ENCODE measurements around the gene NUP155.

Gene NUP155

GRCh38 chr5:37249815-37250164, 121.1 kb downstream of the NUP155 start:
- no peaks in the 10 kb centered on the region for H3K9me2 ChIP-seq (replicated peaks; ENCODE audit: control insufficient read depth, low read length)
- no peaks in the 10 kb centered on the region; the same call in 1 of the 2 replicates for H3K9me3 ChIP-seq (ENCODE audit: control insufficient read depth, insufficient read depth, low read length)
- H3K4me3 ChIP-seq (ENCODE audit: low read length) = peak overlapping the region; percentile 73
- H3K79me2 ChIP-seq (ENCODE audit: control insufficient read depth, low read length) = no peaks in the 10 kb centered on the region
- H3K36me3 ChIP-seq (ENCODE audit: control insufficient read depth, low read length) = no peaks in the 10 kb centered on the region
- TF ChIP-seq EZH2phosphoT487 (IDR thresholded peaks at IDR 0.05; ENCODE audit: borderline replicate concordance, low read length) = no peak
- TF ChIP-seq CTCF (IDR thresholded peaks at IDR 0.05; ENCODE audit: low read depth, low read length, poor library complexity, severe bottlenecking) = no peak
- H3K27me3 ChIP-seq (ENCODE audit: control insufficient read depth, low read length) = peaks cover 14% of the 10 kb centered on the region
- peaks cover 5% of the 10 kb centered on the region for H3K4me1 ChIP-seq (ENCODE audit: control insufficient read depth, low read length)
- H3K4me2 ChIP-seq (ENCODE audit: low read length) = peak overlapping the region; percentile 69
- H3F3A ChIP-seq (ENCODE audit: control insufficient read depth, insufficient read depth) = no peaks in the 10 kb centered on the region
- no peaks in the 10 kb centered on the region for H4K20me1 ChIP-seq (ENCODE audit: control insufficient read depth, insufficient read depth, low read depth, low read length)
- H3K27ac ChIP-seq (ENCODE audit: low read depth, low read length) = no peak overlapping the region

GRCh38 chr5:37248970-37249814, 121.7 kb downstream of the NUP155 start, which contains the start of gene CPLANE1:
Gene CPLANE1, minus strand, starts transcription at chr5:37249376. Its CDS starts 1,678 bp downstream, at chr5:37247698.
- Histone ChIP-seq H3K4me1 (ENCODE audit: control insufficient read depth, low read length) (peaks cover 5% of the 10 kb centered on the region), H3K27me3 (ENCODE audit: control insufficient read depth, low read length) (peaks cover 14% of the 10 kb centered on the region), H3K36me3 (ENCODE audit: control insufficient read depth, low read length) (no peaks in the 10 kb centered on the region), H3K4me2 (ENCODE audit: low read length) (peak within 1 kb of the TSS; percentile 69), H3F3A (ENCODE audit: control insufficient read depth, insufficient read depth) (no peaks in the 10 kb centered on the region), H3K9me2 (replicated peaks; ENCODE audit: control insufficient read depth, low read length) (no peaks in the 10 kb centered on the region), H3K27ac (ENCODE audit: low read depth, low read length) (no peak within 1 kb of the TSS), H4K20me1 (ENCODE audit: control insufficient read depth, insufficient read depth, low read depth, low read length) (no peaks in the 10 kb centered on the region), H3K4me3 (ENCODE audit: low read length) (peak within 1 kb of the TSS; percentile 73), H3K79me2 (ENCODE audit: control insufficient read depth, low read length) (no peaks in the 10 kb centered on the region), H3K9me3 (ENCODE audit: control insufficient read depth, insufficient read depth, low read length) (no peaks in the 10 kb centered on the region)
- TF ChIP-seq EZH2phosphoT487 (IDR thresholded peaks at IDR 0.05; ENCODE audit: borderline replicate concordance, low read length) (peak; percentile 85; the same call in 1 of the 2 replicates), CTCF (IDR thresholded peaks at IDR 0.05; ENCODE audit: low read depth, low read length, poor library complexity, severe bottlenecking) (peak; percentile 13)

GRCh38 chr5:37248421-37248969, 122.4 kb downstream of the NUP155 start:
- Histone ChIP-seq H3K9me2 (replicated peaks; ENCODE audit: control insufficient read depth, low read length) (no peaks in the 10 kb centered on the region), H3K9me3 (ENCODE audit: control insufficient read depth, insufficient read depth, low read length) (no peaks in the 10 kb centered on the region), H4K20me1 (ENCODE audit: control insufficient read depth, insufficient read depth, low read depth, low read length) (no peaks in the 10 kb centered on the region), H3K27ac (ENCODE audit: low read depth, low read length) (no peak overlapping the region), H3K4me3 (ENCODE audit: low read length) (peak overlapping the region; percentile 73), H3K27me3 (ENCODE audit: control insufficient read depth, low read length) (peaks cover 14% of the 10 kb centered on the region), H3K4me2 (ENCODE audit: low read length) (peak overlapping the region; percentile 69), H3K79me2 (ENCODE audit: control insufficient read depth, low read length) (no peaks in the 10 kb centered on the region), H3K4me1 (ENCODE audit: control insufficient read depth, low read length) (peaks cover 5% of the 10 kb centered on the region), H3F3A (ENCODE audit: control insufficient read depth, insufficient read depth) (no peaks in the 10 kb centered on the region), H3K36me3 (ENCODE audit: control insufficient read depth, low read length) (no peaks in the 10 kb centered on the region)
- no peak for TF ChIP-seq EZH2phosphoT487 (IDR thresholded peaks at IDR 0.05; ENCODE audit: borderline replicate concordance, low read length)
- no peak for TF ChIP-seq CTCF (IDR thresholded peaks at IDR 0.05; ENCODE audit: low read depth, low read length, poor library complexity, severe bottlenecking)

Measured in DOHH2 (cell line).